HL-60 (cell line): Measurements from ENCODE around the gene AFDN.

Experiments
- GABPA ChIP-seq: IDR thresholded peaks from 2 replicates; pipeline ENCODE4 v1.6.1; 2012; ENCODE audit warnings: low read depth
- POLR2AphosphoS5 ChIP-seq: IDR thresholded peaks from 2 replicates; pipeline ENCODE4 v1.6.1; 2012; ENCODE audit warnings: low read depth
- TF ChIP-seq, protein P1 (sequence below): IDR thresholded peaks from one replicate; pipeline ENCODE4 v1.5.1; 2011; ENCODE audit warnings: low read length, control low read depth, inconsistent platforms; ENCODE audit not compliant: insufficient read depth

GRCh38 chr6:167894965-167895364 is 68.3 kb downstream of the AFDN start:
- TF ChIP-seq, protein P1, sequence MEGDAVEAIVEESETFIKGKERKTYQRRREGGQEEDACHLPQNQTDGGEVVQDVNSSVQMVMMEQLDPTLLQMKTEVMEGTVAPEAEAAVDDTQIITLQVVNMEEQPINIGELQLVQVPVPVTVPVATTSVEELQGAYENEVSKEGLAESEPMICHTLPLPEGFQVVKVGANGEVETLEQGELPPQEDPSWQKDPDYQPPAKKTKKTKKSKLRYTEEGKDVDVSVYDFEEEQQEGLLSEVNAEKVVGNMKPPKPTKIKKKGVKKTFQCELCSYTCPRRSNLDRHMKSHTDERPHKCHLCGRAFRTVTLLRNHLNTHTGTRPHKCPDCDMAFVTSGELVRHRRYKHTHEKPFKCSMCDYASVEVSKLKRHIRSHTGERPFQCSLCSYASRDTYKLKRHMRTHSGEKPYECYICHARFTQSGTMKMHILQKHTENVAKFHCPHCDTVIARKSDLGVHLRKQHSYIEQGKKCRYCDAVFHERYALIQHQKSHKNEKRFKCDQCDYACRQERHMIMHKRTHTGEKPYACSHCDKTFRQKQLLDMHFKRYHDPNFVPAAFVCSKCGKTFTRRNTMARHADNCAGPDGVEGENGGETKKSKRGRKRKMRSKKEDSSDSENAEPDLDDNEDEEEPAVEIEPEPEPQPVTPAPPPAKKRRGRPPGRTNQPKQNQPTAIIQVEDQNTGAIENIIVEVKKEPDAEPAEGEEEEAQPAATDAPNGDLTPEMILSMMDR: no peak
- no peak for TF ChIP-seq POLR2AphosphoS5
- TF ChIP-seq GABPA: no peak
